Mesenchymal stem cell (in vitro differentiated cells and primary cell): ENCODE results near the gene DBNL.
"Not testable (repeated sequence)": the region's sequence is repeated elsewhere in the genome, so short reads cannot be mapped to it uniquely, and the experiment has no call there.

ENCODE experiments used
- DNase-seq: peaks from one replicate; pipeline ENCODE4 v3.0.0-alpha.2; 2013
- H2AFZ ChIP-seq: one replicate; pipeline ENCODE4 v1.6.1; 2013; ENCODE audit warnings: low read depth, mild to moderate bottlenecking, control low read depth, inconsistent platforms, low read length, moderate library complexity
- H2AK5ac ChIP-seq: 2 replicates; pipeline ENCODE4 v1.6.1; 2013; ENCODE audit warnings: low read length, moderate library complexity, mild to moderate bottlenecking, inconsistent platforms; ENCODE audit not compliant: severe bottlenecking
- H2BK120ac ChIP-seq: one replicate; pipeline ENCODE4 v1.6.1; 2013; ENCODE audit warnings: low read depth, mild to moderate bottlenecking, inconsistent platforms, low read length, moderate library complexity
- H2BK12ac ChIP-seq, 2 experiments: one replicate each; pipeline ENCODE4 v1.6.1; 2013; ENCODE audit warnings: inconsistent platforms in 2 of 2, low read length in 2 of 2, mild to moderate bottlenecking in 2 of 2, moderate library complexity in 2 of 2, control low read depth in 1 of 2
- H2BK15ac ChIP-seq: one replicate; pipeline ENCODE4 v1.6.1; 2013; ENCODE audit warnings: mild to moderate bottlenecking, low read depth, inconsistent platforms; ENCODE audit not compliant: poor library complexity, severe bottlenecking
- H2BK5ac ChIP-seq: 2 replicates; pipeline ENCODE4 v1.6.1; 2013; ENCODE audit warnings: low read depth, mild to moderate bottlenecking, low read length, control low read depth, inconsistent platforms; ENCODE audit not compliant: poor library complexity, severe bottlenecking
- H3K14ac ChIP-seq, 2 experiments: one replicate each; pipeline ENCODE4 v1.6.1; 2013; ENCODE audit warnings: inconsistent platforms in 2 of 2, low read length in 2 of 2, control low read depth in 1 of 2, mild to moderate bottlenecking in 1 of 2, moderate library complexity in 1 of 2
- H3K18ac ChIP-seq, 2 experiments: one replicate each; pipeline ENCODE4 v1.6.1; 2013; ENCODE audit warnings: inconsistent platforms in 2 of 2, low read length in 2 of 2, control low read depth in 1 of 2, low read depth in 1 of 2, mild to moderate bottlenecking in 1 of 2
- H3K23ac ChIP-seq, 2 experiments: one replicate each; pipeline ENCODE4 v1.6.1; 2013; ENCODE audit warnings: inconsistent platforms in 2 of 2, low read length in 2 of 2, mild to moderate bottlenecking in 2 of 2, moderate library complexity in 2 of 2, control low read depth in 1 of 2
- H3K27ac ChIP-seq: 2 replicates; pipeline ENCODE4 v1.5.1; 2013; ENCODE audit warnings: mild to moderate bottlenecking, moderate library complexity, low read length, control low read depth, inconsistent platforms; ENCODE audit not compliant: poor library complexity, severe bottlenecking
- H3K27me3 ChIP-seq, 2 experiments: 2 replicates each; pipeline versions ENCODE4 v1.6.1 to v1.7.0; 2013; ENCODE audit warnings: low read length in 2 of 2, mild to moderate bottlenecking in 2 of 2, moderate library complexity in 2 of 2, control low read depth in 1 of 2, inconsistent platforms in 1 of 2; ENCODE audit not compliant: control insufficient read depth in 1 of 2, insufficient read depth in 1 of 2
- H3K36me3 ChIP-seq, 2 experiments: 2 replicates each; pipeline versions ENCODE4 v1.6.1 to v1.7.0; 2013; ENCODE audit warnings: low read length in 2 of 2, control low read depth in 1 of 2, inconsistent platforms in 1 of 2, low read depth in 1 of 2, mild to moderate bottlenecking in 1 of 2; ENCODE audit not compliant: insufficient read depth in 2 of 2, control insufficient read depth in 1 of 2
- H3K4ac ChIP-seq, 2 experiments: one replicate each; pipeline ENCODE4 v1.6.1; 2013; ENCODE audit warnings: inconsistent platforms in 2 of 2, low read length in 2 of 2, mild to moderate bottlenecking in 2 of 2, moderate library complexity in 2 of 2, control low read depth in 1 of 2, low read depth in 1 of 2
- H3K4me1 ChIP-seq: 2 replicates; pipeline ENCODE4 v1.6.1; 2013; ENCODE audit warnings: low read depth, low read length, control low read depth; ENCODE audit not compliant: control insufficient read depth, insufficient read depth
- H3K4me2 ChIP-seq: 2 replicates; pipeline ENCODE4 v1.6.1; 2013; ENCODE audit warnings: low read length, mild to moderate bottlenecking, inconsistent platforms; ENCODE audit not compliant: poor library complexity, severe bottlenecking
- H3K4me3 ChIP-seq, 2 experiments: 2 replicates each; pipeline versions ENCODE4 v1.5.1 to v1.7.0; 2013; ENCODE audit warnings: low read length in 2 of 2, mild to moderate bottlenecking in 2 of 2, control low read depth in 1 of 2, low read depth in 1 of 2; ENCODE audit not compliant: insufficient read depth in 1 of 2
- H3K79me1 ChIP-seq: replicated peaks from 2 replicates; pipeline ENCODE4 v1.6.1; 2013; ENCODE audit warnings: mild to moderate bottlenecking, control low read depth, low read length, inconsistent platforms; ENCODE audit not compliant: poor library complexity, severe bottlenecking
- H3K9ac ChIP-seq: 2 replicates; pipeline ENCODE4 v1.7.0; 2013; ENCODE audit warnings: mild to moderate bottlenecking, low read length, moderate library complexity
- H3K9me3 ChIP-seq: 2 replicates; pipeline ENCODE4 v1.7.0; 2013; ENCODE audit warnings: mild to moderate bottlenecking, low read length; ENCODE audit not compliant: control insufficient read depth
- H4K8ac ChIP-seq: one replicate; pipeline ENCODE4 v1.6.1; 2013; ENCODE audit warnings: inconsistent platforms, mild to moderate bottlenecking, low read length, moderate library complexity
- H4K91ac ChIP-seq: one replicate; pipeline ENCODE4 v1.6.1; 2013; ENCODE audit warnings: mild to moderate bottlenecking, low read length, inconsistent platforms
- WGBS: methylation state at CpG from one replicate; pipeline ENCODE4 v1.1.7; 2013; ENCODE audit warnings: mixed read lengths; 5-methylcytosine and 5-hydroxymethylcytosine counted together

Gene DBNL

DNA sequence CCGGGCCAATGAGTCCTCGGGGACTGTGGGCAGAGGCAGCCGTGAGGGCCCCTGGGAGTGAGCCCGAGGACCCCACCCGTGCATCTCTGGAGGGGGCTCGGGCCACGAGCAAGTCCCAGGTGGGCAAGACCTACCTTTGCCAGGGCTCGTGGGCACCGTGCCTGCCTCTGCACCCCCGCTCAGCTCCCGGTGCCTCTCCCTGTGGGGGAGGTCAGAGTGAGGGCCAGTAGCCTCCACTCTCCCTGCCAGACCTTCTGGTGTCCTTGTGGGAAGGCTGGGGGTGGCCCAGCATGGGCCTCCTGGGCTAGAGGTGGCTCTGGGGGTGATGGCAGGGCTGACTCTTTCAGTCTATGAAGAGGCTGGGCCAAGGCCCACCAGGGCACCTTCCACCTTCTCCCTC is 15.1 kb upstream of the DBNL start:
- H3K14ac ChIP-seq, H3K18ac ChIP-seq, H2BK12ac ChIP-seq, H3K36me3 ChIP-seq, H3K79me1 ChIP-seq, H3K9me3 ChIP-seq, H3K4me3 ChIP-seq, H3K4me1 ChIP-seq, H3K4ac ChIP-seq, H3K27ac ChIP-seq, H3K27me3 ChIP-seq, H4K91ac ChIP-seq, DNase-seq, H2BK15ac ChIP-seq, H2BK5ac ChIP-seq, H3K23ac ChIP-seq, H2AK5ac ChIP-seq, H3K9ac ChIP-seq, H2AFZ ChIP-seq, H2BK120ac ChIP-seq, H3K4me2 ChIP-seq, H4K8ac ChIP-seq: not testable (repeated sequence)
- no CpG with 5 or more reads among the region's 11 CpGs for WGBS

- H3K9me3 ChIP-seq, H2AK5ac ChIP-seq, H2BK120ac ChIP-seq, H4K91ac ChIP-seq, H3K18ac ChIP-seq, H3K27me3 ChIP-seq, H3K4ac ChIP-seq, H3K4me3 ChIP-seq, H4K8ac ChIP-seq, H2BK15ac ChIP-seq, H3K79me1 ChIP-seq, DNase-seq, H3K14ac ChIP-seq, H2BK5ac ChIP-seq, H3K36me3 ChIP-seq, H3K4me2 ChIP-seq, H2AFZ ChIP-seq, H3K23ac ChIP-seq, H3K9ac ChIP-seq, H3K4me1 ChIP-seq, H2BK12ac ChIP-seq, H3K27ac ChIP-seq: not testable (repeated sequence)
- no CpG with 5 or more reads among the region's 5 CpGs for WGBS
Measured at GRCh38 chr7:44030029-44030428, 14.5 kb upstream of the DBNL start.

GRCh38 chr7:44031319-44031718 is 13.2 kb upstream of the DBNL start:
- H4K8ac ChIP-seq, H3K4me1 ChIP-seq, H3K18ac ChIP-seq, H4K91ac ChIP-seq, H3K4ac ChIP-seq, H3K14ac ChIP-seq, DNase-seq, H2AFZ ChIP-seq, H2BK12ac ChIP-seq, H3K4me3 ChIP-seq, H3K27me3 ChIP-seq, H3K36me3 ChIP-seq, H3K27ac ChIP-seq, H2AK5ac ChIP-seq, H2BK5ac ChIP-seq, H2BK15ac ChIP-seq, H2BK120ac ChIP-seq, H3K9me3 ChIP-seq, H3K4me2 ChIP-seq, H3K23ac ChIP-seq, H3K79me1 ChIP-seq, H3K9ac ChIP-seq: not testable (repeated sequence)
- 88% methylated on average over 3 of the region's 13 CpGs for WGBS

DNA sequence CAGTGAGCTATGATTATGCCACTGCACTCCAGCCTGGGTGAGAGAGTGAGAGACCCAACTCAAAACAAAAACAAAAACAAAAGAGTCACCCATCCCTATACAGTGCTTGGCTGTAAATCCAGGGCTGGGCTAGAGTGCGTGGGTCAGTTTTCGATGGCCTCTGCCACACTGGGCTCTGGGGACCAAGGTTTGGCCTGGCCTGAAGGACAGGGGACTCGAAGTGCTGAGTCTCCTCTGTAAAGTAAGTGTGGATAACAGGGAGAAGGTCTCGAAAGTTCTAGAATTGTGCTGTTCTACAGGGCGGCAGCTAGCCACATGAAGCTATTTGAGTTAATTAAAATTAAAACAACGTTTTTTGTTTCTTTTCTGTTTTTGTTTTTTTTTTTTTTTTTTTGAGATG is 12.5 kb upstream of the DBNL start:
- not testable (repeated sequence) for DNase-seq, H2BK12ac ChIP-seq, H3K4me1 ChIP-seq, H3K23ac ChIP-seq, H3K18ac ChIP-seq, H3K27me3 ChIP-seq, H4K91ac ChIP-seq, H3K27ac ChIP-seq, H2AFZ ChIP-seq, H3K4ac ChIP-seq, H3K4me3 ChIP-seq, H4K8ac ChIP-seq, H2BK5ac ChIP-seq, H2BK120ac ChIP-seq, H3K4me2 ChIP-seq, H3K9ac ChIP-seq, H3K36me3 ChIP-seq, H2BK15ac ChIP-seq, H3K14ac ChIP-seq, H3K79me1 ChIP-seq, H3K9me3 ChIP-seq, H2AK5ac ChIP-seq
- WGBS, result 90% methylated on average over 2 of the region's 6 CpGs
